GM18907 (cell line): ENCODE data around the gene GPC5.
"Not testable (repeated sequence)": the region's sequence is repeated elsewhere in the genome, so short reads cannot be mapped to it uniquely, and the experiment has no call there.

Source experiments
- ATAC-seq: cut with Tn5 transposase; IDR thresholded peaks from one replicate; pipeline ENCODE4 v1.9.1; 2021; ENCODE audit warnings: mild to moderate bottlenecking, moderate library complexity; ENCODE audit not compliant: unreplicated experiment

Gene GPC5

GRCh38 chr13:92510416-92510815 is 1112.0 kb downstream of the GPC5 start:
- no peak for ATAC-seq

GRCh38 chr13:92512852-92513251 is 1114.4 kb downstream of the GPC5 start:
- no peak for ATAC-seq

- ATAC-seq = no peak
Measured at GRCh38 chr13:92513672-92514071, 1115.3 kb downstream of the GPC5 start.

GRCh38 chr13:92514420-92515125 is 1116.2 kb downstream of the GPC5 start:
- no peak for ATAC-seq

- ATAC-seq = not testable (repeated sequence)
Measured at GRCh38 chr13:92516878-92517277, 1118.5 kb downstream of the GPC5 start.

- ATAC-seq = not testable (repeated sequence)
Measured at GRCh38 chr13:92518622-92519021, 1120.2 kb downstream of the GPC5 start.

- no peak for ATAC-seq
Measured at GRCh38 chr13:92530364-92530763, 1131.9 kb downstream of the GPC5 start.

GRCh38 chr13:92535222-92536006 is 1137.0 kb downstream of the GPC5 start:
- no peak for ATAC-seq

- ATAC-seq = no peak
Measured at GRCh38 chr13:92537471-92537870, 1139.0 kb downstream of the GPC5 start.

- no peak for ATAC-seq
Measured at GRCh38 chr13:92538164-92538563, 1139.7 kb downstream of the GPC5 start.

GRCh38 chr13:92539148-92539547 is 1140.7 kb downstream of the GPC5 start:
- ATAC-seq = not testable (repeated sequence)

- no peak for ATAC-seq
Measured at GRCh38 chr13:92547266-92547665, 1148.8 kb downstream of the GPC5 start.

GRCh38 chr13:92549276-92549675 is 1150.9 kb downstream of the GPC5 start:
- no peak for ATAC-seq

GRCh38 chr13:92553470-92554114 is 1155.2 kb downstream of the GPC5 start:
- ATAC-seq = no peak

- ATAC-seq = no peak
Measured at GRCh38 chr13:92560883-92561282, 1162.5 kb downstream of the GPC5 start.

- ATAC-seq = no peak
Measured at GRCh38 chr13:92564942-92565341, 1166.5 kb downstream of the GPC5 start.

GRCh38 chr13:92566767-92567166 is 1168.3 kb downstream of the GPC5 start:
- ATAC-seq = no peak

GRCh38 chr13:92572190-92572589 is 1173.8 kb downstream of the GPC5 start:
- ATAC-seq = no peak

GRCh38 chr13:92573467-92574057 is 1175.1 kb downstream of the GPC5 start:
- no peak for ATAC-seq

- no peak for ATAC-seq
Measured at GRCh38 chr13:92574499-92574898, 1176.1 kb downstream of the GPC5 start.

GRCh38 chr13:92575777-92576176 is 1177.4 kb downstream of the GPC5 start:
- no peak for ATAC-seq
